GM21360 (cell line): ENCODE data around the gene SELENOH.

ENCODE experiments used
- ATAC-seq: cut with Tn5 transposase; IDR thresholded peaks from one replicate; pipeline ENCODE4 v1.9.1; 2021; ENCODE audit warnings: mild to moderate bottlenecking, moderate library complexity; ENCODE audit not compliant: unreplicated experiment

The SELENOH gene

DNA sequence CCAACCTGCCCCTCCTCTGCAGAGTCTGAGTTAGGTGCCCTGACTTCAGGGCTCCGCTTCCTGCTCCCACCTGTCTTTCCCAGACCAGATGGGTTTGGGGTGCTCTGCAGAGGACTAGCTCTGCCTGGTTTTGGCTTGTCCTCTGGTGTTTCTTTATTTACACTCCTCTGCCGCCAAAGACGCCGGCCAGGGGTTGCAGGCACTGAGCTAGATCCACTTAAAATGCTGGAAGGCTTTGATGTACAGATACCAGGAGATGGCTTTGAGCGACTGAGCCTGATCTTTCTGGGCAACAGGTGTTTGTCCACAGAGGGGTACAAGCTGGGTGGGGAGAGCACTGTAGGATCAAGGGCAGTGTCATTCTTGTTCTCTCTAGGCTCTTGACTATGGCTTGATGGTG, 3.9 kb downstream of the SELENOH start:
- no peak for ATAC-seq

DNA sequence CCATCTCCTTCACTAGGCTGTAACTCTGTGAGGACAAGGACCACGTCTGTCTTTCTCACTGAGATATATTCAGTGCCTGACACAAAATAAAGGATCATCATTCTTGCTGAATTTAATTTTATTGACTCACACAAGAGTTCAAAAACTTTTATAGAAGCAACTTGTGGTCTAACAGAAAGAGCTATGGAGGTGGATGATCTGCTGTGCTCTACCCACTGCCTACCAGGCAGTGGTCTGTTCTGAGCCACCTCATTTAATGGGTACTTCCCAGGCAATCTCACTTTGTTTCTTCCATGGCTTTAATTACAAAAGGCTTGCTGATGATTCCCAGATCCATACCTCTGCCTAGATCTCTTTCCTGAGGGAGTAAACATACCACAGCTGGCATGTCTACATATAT, 5.6 kb downstream of the SELENOH start:
- ATAC-seq, result no peak

DNA sequence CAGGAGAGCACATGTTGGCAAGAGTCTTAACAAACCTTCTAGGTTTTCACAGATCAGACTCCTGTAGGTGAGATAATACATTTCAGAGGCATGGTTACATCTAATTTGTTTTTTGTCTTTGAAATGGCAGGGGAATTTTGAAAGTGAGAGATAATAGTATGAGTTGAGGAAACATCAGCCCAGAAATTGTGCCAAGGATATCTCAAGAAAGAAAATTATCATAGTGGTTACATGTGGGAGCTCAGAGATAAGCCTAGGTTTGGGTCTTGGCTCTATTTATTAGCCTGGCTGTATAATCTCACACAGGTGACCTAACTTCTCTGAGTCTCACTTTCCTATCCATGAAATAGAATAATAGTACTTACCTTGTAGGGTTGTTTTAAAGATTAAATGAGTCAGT, 9.9 kb downstream of the SELENOH start:
- no peak for ATAC-seq

DNA sequence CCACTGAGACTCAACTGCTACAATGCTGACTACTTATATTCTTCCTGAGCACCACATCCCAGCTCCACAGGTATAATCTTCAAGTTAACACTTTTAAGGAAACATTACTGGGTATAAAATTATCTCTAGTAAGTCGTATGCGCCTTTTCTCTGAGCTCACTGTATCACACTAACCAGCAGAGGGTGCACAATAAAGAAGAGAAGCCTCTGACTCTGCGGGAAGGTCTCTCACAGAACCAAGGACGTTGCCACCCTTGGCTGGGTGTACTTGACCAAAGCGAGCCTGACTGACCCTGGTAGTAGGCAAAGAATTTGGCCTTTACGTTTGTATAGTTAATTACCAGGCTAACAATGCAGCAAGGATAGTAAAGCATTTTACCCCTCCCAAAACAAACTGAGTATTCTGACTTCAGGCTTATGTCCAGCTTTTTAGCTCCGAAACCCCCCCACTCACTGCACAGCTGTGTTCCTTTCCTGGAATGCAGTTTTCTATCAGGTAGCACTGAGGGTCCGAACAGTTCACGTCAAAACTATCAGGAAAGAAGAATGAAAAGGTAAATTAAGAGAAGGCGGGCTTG, 10.5 kb downstream of the SELENOH start, which contains the start of gene BTBD18:
TSS of gene BTBD18 (minus strand) at position 144 of the 578 bp plus-strand sequence. CDS start 631 bp downstream, outside the sequence.
- no peak for ATAC-seq

DNA sequence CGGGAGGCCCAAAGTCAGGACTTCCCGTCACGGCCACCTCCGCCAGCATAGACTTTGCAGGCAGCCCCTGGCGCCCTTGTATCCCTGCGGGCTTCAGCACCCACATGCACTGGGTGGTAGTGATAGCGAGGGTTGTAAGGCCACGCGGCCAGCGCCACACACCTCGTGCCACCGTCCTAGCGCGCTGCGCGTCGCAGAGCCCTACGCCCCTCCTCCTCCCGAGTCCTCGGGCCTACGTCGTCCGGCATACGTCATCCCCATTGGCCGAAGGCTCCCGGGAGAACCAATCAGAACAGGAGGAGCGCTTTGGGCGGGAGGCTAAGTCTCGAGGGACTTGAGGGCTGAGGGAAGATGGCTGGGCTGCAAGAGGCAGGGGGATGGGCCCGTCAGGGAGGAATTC, 11.7 kb downstream of the SELENOH start:
- no peak for ATAC-seq

DNA sequence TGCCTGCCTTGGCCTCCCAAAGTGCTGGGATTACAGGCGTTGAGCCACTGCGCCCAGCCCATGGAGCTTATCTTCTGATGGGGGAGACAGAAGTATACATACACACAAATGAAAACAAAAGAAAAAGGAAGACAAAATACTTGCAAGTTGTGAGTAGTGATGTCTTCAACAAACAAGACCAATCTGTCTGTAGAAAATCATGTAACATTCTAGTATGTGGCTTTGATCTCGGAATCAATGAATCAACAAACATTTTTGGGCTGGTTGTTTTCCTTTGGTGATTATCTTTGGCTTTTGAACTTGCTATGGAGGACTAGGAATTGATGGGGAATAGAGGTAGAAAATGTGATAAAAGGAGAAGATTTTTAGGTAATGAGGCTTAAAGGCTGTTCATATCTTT, 16.9 kb downstream of the SELENOH start:
- no peak for ATAC-seq

DNA sequence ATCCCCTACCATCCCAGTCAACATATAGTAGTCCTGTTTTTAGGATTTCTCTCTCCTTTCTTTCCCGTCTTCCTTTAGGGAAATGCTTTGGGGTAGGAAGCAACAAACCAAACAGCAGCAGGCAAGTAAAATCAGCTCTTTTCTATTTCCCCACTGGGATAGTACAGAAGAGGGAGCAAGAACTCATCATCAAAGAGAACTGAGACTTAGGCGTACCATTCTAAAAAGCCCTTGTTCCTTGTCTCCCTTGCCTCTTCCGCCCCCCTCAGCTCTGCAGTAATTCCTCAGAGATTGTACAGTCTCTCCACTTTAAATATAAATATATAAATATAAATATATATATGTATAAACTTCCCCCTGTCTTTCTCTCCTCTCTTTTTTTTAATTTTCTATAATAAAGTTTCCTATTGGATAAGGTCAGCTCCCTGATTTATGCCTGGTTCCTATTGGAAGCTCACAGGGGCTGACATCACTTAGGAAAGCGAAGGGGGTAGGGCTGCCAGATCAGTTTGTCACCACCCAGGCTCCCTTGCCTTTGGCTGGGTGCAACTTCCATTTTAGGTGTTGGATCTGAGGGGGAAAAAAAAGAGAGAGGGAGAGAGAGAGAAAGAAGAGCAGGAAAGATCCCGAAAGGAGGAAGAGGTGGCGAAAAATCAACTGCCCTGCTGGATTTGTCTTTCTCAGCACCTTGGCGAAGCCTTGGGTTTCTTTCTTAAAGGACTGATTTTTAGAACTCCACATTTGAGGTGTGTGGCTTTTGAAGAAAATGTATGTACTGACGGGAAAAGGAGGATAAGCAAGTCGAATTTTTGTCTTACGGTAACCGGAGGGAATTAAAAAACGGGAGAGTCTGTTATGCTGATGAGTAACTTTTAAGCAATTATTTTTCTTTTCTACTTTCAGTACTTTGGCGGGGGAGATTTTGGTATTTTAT, 20.3 kb downstream of the SELENOH start, which contains the start of gene CTNND1:
TSS of gene CTNND1 (plus strand) at position 502 of the 934 bp plus-strand sequence. CDS start 29,677 bp downstream, outside the sequence.
- peak; percentile 96 for ATAC-seq

DNA sequence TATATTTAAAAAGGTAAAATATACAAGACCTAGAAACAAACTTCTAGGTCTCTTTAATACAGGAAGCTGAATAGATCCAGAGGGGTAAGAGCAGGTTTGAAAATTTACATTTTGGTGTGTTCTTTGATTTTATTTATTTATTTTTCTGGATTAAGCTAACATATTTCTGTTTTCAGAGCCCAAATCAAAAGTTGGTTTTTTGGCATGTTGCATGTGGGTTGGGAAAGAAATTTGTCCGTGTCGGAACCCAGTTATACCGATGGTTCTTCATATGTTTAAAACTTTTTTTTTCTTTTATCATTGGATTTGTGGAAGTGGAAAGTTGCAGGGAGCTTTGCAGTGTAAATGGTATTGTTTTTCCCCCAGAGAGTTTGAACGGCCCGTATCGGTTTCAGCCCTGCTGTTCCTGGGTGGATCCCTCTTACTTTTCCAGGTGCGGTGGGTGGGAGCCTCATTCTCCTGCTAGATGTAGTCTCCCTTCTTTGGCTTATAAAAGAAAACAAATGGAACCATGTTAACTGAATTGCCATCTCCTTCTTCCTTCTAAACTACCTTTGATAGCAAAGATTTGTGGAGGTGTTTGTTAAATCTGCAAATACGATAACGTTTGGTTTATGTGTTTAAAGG, 21.1 kb downstream of the SELENOH start:
- ATAC-seq, result no peak

DNA sequence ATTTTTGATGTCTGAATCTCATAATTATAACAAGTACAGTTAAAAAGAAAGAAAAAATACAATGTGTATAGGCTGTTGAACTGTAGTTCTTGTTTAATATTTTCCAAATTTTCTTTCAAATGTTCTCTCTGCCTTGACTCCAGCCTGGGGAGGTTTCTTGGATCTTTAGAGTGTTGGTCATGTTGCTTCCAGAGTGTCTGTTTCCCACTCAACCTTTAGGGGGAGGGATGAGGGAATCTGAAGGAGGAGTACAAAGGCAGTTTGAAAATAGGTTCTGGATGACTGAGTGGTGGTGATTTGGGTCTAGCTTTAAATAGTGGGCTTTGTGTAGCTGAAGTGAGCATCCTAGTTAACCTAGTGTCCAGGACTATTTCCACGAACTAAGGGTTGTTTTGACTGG, 22.3 kb downstream of the SELENOH start:
- ATAC-seq, result no peak

DNA sequence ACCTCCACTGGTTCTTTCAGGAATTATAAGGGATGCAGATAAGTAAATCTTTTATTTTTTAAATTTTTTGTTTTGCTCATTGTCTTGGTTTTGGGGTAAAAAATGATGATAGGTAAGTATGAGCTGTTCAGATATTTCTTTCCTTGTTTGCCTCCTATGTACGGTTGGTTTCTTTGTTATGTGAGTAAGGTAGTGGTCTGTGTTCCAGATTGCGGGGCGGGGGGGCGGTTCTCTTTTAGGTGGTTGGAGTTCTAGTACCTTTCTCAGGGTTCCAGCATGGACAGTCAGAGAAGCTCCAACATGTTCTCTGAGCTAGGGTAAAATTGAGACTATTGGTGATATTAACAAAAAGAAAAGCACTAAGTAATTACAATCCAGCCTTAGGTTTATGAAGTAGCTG, 22.7 kb downstream of the SELENOH start:
- ATAC-seq, result no peak

DNA sequence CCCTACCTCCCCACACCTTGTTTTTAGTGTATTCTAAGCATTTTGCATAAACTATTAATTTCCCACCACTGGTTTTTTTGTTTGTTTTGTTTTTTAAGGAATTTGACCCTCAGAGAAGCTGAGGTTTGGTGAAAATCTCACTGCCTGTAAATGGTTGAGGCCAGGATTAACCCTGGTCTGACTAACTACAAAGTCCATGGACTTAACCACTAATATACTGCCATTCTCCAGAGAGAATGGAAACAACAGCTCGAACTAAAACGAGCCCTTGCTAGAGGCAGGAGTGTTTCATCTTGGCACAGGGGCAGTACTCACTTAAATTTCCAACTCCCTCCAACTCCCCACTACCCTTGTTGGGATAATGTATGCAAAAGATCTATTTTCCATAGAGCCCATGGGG, 23.3 kb downstream of the SELENOH start:
- no peak for ATAC-seq

DNA sequence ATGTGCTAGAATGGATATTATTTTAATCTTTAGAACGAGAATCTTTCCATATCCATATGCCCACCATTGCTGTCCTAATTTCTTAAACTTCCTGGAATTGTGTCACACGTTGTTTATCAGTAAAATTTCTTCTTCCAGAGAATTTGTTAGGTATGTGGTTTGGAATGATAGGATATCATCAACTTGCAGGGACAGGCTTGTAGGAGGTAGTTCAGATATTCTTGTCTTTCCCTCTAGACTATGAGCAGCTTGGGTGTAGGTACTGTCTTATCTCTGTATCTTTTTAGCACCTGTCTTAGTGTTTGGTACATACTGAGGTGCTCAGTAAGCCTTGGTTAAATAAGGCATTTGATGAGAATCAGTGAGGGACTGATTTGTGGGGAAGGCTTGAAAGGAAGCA, 23.7 kb downstream of the SELENOH start:
- ATAC-seq, result no peak

DNA sequence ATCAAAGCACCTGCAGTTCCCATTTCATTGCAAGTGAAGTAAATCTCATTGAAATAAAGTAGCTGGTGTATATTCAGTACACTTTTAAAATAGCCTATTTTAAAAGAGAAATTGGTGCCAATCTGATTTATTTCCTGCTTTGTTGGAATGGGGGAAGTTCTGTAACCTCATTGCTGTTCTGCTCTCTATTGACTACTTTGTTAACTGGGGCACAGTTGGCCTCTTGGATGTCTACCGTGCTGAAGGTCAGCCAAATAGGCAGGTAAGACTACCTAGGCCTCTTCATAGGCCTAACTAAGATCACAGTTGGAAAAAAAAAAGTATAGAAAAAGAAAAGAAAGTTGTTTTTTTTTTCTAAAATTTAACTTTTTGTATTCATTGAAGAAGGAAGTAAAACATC, 29.5 kb downstream of the SELENOH start:
- no peak for ATAC-seq

DNA sequence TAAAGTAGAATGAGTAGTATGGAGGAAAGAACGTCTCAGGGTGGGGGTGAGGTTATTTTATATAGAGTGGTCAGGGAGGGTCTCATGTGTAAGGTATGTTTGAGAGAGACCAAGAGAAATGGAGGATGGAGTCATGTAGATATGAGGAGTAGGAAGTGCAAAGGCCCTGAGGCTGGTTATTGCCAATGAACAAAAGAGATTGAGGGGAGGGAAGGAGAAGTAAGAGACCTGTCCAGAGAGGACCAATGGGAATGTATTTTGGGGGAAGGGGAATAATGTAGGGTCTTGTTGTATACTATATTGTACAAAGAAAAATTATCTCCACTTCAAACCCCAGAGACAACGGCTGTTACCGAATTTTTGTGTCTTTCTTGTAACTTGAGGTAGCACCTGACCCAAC, 30.1 kb downstream of the SELENOH start:
- ATAC-seq, result no peak

DNA sequence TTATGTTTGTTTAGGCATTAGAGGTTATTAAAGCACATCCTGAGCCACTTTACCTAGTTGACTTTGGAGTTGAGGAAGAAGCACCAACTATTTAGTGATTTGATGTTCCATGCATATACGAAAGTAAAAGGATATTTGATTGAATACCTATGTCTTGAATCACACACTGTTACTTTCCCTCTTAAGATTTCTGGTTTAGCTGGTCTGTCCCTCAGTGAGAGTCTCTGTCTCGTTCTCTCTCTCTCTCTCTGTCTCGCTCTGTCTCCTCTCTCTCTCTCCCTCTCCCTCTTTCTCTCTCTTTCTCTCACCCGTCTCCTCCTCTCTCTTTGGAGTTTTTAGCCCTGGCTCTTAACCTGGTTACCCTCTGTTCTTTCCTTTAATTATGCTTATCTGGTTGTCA, 31.3 kb downstream of the SELENOH start:
- ATAC-seq, result no peak

DNA sequence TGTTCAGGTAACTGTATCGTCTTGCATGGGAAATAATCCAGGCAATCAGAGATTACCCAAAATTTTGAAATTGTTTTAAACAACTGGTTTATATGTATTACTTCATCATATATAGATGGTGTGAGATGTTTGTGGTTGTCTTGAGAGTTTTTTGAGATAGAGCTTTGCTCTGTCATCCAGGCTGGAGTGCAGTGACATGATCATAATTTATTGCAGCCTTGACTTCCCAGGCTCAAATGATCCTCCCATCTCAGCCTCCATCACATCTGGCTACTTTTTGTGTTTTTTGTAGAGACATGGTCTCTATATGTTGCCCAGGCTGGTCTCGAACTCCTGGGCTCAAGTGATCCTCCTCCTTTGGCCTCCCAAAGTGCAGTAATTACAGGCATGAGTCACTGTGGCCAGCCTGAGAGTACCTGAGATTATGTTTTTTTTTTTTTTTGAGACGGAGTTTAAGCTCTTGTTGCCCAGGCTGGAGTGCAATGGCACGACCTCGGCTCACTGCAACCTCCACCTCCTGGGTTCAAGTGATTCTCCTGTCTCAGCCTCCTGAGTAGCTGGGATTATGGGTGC, 31.8 kb downstream of the SELENOH start:
- ATAC-seq, result no peak

DNA sequence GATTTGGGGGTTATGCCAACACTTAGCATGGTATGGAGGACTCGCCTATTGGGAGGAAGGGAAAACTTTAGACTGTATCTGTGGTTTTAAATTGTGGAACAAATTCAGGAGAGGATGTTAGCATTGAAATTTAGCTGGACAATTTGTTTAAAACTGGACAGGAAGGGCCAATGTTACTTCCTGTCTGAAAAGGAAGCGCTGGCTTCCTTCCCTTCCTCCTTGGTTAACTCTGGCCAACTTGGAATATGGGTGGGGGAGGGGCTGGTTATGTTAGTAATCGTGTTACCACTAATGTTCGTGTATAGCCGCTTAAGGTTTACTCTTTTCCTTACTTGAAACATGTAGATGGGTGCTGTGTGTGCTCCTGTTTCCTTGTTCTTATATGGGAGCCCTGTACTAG, 34.2 kb downstream of the SELENOH start:
- no peak for ATAC-seq

DNA sequence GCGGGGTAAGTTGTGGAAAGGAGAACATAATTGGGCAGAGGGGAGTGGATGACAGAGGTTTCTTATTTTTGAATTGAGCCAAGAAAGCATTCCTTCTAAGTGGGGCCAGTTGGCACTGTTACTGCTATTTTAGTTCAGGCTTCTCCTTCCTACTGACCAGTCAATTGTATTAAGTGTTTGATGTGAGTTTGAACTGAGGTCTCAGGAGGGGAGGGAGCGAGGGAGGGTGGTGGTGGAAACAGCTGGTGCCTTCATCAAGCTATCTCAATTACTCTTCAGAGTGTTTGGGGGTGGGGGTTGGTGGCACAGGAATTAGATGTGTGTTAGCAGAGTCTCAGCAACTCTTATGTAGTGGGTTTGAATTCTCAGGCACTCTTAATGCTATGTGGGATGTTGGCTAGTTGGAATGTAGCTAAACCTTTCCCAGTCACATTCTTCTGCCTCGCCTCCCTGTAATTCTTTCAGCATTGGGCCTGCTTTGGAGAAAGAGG, 34.8 kb downstream of the SELENOH start:
- no peak for ATAC-seq

DNA sequence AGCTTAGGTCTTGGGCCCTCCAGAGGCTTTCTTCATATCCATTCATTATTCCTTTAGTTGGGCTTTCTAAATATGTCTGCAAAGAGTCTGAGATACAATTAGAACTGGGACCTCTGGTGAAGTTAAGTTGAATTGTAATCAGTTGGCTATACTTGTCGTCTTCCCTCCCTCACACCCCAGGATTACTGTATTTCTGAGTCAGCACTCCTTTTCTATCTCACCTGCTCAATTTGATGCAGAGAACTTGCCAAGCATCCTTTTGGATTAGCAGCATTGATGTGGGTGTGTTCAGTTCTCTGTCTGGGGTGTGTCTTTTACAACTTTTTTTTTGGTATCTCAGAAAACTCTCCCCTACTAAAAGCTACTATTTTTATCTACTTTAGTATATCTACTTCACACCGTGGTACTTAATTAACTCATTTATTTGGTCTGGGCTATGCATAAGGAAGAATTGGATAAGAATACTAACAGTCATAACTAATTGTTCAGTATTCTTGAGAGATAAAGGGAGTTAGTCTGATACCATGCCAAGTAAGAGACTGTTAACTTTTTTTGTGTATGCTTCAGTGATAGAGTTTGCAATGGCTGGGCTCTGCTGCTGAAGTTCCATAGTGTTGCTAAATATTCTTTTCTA, 35.4 kb downstream of the SELENOH start:
- no peak for ATAC-seq

DNA sequence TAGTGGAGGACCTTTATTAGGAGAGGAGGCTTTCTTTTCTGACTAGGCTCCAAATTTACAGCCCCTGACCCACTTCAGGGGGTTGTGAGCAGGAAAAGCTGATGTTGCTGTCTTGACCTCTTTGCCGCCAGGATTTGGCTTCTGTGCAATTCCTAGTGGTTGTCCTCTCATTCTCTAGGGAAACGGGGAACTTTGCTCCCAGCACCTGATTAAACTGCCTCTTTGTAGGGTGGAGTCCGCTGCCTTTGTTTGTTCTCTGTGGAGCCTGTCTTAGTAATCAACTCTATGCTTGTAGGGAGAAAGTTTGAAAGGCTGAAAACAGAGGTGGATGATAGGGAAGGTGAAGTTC, 36.7 kb downstream of the SELENOH start:
- ATAC-seq, result no peak
